HG02852 (cell line): Measurements from ENCODE around the gene RPRML.
"Not testable (repeated sequence)": the region's sequence is repeated elsewhere in the genome, so short reads cannot be mapped to it uniquely, and the experiment has no call there.

ENCODE experiments used
- ATAC-seq: cut with Tn5 transposase; IDR thresholded peaks from one replicate; pipeline ENCODE4 v1.9.1; 2021; ENCODE audit warnings: mild to moderate bottlenecking, moderate library complexity; ENCODE audit not compliant: unreplicated experiment

RPRML gene

DNA sequence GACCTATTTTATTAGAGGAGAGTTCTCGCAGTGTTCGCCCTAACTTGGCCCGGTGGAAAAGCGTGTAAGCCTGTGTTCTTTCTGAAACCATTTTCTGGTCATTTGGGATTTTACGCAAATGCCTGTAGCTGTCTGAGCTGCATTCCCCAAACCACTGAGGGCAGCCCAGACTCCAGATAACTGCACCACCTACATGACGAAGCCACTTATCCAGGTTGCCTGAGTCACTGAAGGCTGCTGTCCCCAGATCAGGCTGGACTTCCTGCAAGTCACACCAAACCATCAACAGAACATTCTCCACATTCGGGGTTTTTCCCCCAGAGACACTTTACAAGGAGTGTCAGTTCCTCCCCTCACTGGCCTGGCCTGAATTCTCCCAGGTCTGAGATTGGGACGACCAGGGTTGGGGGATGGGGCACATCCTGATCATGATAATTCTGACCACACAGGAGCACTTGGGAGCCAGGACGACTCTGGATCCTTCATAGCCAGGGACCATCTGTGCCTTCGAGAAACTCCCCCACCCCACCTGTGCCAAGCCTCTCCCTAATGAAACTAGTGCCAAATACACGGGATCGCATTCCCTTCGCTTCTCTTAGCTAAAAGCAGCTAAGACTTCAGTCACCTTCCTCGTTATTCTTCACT is 2.3 kb downstream of the RPRML start:
- ATAC-seq = no peak

- ATAC-seq = no peak
Observed at GRCh38 chr17:46975287-46975686, 3.8 kb downstream of the RPRML start.

DNA sequence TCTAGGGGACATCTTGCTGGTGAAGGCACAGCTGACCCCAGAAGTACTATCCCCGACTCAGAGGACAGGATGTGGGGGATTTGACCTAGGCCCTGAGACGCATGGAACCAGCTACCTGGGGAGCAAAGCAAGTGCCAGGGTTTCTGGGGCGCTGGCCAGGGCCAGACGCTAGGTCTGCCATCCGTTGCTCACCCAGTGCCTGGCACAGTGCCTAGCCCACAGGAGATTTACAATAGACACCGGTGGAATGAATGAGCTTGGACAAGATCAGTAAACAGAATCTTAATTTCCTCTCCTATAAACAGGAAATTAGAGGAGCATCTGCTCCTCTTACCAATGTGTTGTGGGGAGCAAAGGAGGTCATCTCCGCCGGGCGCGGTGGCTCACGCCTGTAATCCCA is 5.0 kb downstream of the RPRML start:
- ATAC-seq = no peak

DNA sequence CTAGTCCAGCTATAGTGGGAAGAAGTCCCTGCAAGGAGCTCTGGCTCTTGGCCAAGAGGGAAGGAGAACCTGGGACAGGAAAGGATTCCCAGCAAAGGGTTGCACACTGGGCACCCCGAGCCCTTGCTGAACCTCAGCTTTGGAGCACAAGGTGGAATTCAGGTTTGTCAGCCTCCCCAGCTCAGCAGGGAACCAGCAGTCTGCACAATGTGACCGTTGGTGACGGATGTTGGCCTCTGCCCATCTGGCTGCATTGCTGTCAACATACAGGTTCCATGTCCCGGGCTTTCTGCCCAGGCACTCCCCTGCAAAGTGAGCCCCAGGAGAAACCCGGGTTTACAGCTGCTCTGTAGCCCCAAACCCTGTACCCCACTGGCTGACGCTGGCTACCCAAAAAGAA is 6.7 kb downstream of the RPRML start:
- no peak for ATAC-seq

DNA sequence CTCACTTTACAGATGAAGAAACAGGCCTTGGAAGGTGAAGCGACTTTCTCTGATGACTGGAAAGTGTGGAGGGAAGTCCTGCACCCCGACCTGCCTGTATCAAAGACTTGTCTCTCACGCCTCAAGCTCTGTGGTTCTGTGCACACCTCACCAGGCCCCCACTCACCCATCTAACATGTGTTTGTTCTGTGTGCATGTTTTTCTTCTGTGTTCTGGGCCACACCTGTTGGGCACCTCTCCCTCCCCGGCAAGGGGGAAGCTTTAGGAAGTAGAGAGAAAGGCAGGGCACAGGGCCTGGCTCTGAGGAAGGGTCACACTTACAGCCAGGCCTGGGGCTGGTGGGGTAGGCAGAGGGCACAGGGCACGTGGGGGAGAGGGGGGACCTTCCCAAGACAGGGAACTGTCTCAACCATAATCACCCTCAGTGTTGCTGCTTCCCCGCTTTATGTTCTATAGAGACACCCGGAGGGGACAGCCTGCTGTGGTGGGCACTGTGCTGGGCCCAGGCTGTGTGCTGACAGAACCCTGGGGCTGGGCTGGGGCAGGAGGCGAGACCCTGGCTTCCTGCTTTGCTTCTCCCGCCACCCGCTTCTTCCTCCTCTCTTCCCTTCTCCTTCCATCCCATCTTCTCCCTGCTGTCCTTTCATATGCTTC is 7.3 kb downstream of the RPRML start:
- ATAC-seq = no peak

DNA sequence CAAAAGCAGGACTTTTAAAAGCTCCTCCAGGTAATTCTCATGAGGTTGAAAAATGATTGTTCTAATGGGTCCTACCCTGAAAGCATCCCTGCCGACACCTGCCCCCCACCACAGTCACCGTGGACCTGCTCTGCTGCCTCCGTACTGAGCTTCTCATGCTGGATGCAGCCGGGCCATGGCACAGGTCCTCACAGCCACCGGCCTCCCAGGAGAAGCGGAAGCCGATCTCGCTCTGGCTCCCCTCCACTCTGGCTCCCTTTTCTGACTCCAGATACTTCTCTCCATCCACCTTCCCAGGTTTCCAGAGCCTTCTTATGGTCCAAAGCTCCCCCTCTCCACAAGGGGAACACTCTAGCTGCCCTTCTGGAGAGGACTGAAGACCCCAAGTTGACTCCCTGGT is 10.2 kb downstream of the RPRML start:
- no peak for ATAC-seq

DNA sequence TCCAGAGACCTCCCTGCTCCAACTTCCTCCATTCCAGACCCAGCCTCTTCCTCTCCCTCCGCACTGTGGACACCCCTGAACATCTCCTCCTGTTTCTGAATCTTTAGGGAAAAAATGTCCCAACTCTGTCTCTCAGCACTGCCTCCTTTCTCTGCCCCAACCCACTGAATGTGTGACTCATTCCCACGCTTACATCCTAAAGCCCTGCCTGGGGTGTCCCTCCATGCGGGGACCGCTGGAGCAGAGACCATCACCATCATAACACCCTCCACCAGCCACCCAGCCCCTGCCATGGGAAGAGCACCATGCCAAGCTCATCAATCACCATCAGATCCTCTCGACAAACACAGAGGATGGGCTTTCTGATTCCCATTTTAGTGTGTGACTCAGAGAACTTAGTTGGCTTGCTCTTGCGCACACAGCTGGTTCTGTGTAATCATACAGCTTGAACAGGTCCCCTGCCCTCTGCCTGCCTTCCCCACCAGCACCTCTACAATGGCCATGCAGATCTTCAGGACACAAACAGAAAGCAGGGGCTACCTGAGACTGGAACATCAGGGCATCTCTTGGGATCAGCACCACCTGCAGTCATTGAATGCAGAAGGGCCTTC is 10.7 kb downstream of the RPRML start:
- no peak for ATAC-seq

- ATAC-seq = no peak
Observed at GRCh38 chr17:46964315-46965265, 14.5 kb downstream of the RPRML start.

GRCh38 chr17:46963571-46963970 is 15.5 kb downstream of the RPRML start:
- ATAC-seq = no peak

- no peak for ATAC-seq
Observed at GRCh38 chr17:46962374-46962790, 16.7 kb downstream of the RPRML start.

GRCh38 chr17:46960152-46960551 is 18.9 kb downstream of the RPRML start:
- no peak for ATAC-seq

DNA sequence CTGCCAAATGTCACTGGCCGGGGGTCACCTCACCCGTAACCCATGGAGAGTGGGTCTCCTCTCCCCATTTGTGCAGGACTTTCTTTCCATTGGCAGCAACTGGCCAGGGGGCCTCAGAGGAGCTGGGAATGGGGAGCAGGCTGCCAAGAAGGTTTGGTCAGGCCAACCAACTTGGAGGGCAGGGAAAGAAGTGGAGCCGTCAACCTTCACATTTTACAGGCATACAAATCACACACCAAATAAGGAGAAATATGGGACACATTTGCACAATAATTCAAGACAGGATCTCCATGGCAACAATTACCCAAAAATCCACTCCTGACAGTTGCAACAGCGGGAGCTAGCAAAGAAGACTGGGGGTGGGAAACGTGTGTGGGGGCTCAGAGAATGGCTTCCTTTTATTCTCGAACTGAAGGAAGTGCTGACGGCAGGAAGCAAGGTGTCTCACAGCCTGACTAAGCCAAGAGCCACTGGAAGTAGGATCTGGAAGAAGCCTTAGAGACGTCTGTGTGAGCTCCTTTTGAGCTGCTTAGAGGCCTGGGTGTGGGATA is 20.9 kb downstream of the RPRML start:
- ATAC-seq = no peak

DNA sequence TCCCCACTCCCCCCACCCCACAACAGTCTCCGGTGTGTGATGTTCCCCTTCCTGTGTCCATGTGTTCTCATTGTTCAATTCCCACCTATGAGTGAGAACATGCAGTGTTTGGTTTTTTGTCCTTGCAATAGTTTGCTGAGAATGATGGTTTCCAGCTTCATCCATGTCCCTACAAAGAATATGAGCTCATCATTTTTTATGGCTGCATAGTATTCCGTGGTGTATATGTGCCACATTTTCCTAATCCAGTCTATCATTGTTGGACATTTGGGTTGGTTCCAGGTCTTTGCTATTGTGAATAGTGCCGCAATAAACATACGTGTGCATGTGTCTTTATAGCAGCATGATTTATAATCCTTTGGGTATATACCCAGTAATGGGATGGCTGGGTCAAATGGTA is 25.9 kb downstream of the RPRML start:
- not testable (repeated sequence) for ATAC-seq

DNA sequence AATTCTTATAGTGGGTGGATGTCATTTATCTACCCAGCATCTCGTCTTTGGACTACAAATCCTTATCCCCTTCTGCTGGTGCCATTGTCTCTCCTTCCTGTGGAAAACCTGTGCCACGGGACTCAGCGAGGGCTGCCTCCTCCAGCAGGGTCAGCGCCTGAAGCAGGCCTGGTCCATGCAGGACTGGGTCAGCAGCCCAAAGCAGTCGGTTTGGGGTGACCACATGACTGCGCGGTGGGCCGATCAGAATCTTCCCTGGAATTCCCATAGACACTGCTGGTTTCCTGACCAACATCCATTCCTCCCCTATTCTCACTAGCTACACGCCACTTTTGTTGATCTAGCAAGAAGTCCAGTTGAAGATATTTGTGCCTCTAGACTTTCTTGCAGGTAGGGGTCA is 26.9 kb downstream of the RPRML start:
- no peak for ATAC-seq

DNA sequence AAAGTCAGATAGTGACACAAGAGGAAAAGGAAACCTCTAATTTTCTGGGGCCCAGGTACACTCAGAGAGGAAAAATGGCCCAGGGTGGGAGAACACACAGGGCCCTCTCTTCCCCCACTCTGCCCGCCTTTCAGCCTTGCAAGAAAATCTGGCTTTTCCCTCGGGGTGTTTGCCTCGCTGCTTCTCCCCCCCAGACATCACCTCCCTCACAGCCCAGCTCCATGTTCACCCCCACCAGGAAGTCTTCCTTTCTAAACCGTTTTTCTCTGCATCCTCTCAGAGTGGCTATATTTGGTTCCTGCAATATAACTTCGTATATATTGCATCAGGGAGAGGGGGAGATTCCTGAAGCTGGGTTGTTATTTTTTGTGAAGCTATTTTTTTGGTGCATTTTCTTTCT is 27.3 kb downstream of the RPRML start:
- no peak for ATAC-seq

GRCh38 chr17:46950997-46951621 is 27.9 kb downstream of the RPRML start:
- no peak for ATAC-seq

DNA sequence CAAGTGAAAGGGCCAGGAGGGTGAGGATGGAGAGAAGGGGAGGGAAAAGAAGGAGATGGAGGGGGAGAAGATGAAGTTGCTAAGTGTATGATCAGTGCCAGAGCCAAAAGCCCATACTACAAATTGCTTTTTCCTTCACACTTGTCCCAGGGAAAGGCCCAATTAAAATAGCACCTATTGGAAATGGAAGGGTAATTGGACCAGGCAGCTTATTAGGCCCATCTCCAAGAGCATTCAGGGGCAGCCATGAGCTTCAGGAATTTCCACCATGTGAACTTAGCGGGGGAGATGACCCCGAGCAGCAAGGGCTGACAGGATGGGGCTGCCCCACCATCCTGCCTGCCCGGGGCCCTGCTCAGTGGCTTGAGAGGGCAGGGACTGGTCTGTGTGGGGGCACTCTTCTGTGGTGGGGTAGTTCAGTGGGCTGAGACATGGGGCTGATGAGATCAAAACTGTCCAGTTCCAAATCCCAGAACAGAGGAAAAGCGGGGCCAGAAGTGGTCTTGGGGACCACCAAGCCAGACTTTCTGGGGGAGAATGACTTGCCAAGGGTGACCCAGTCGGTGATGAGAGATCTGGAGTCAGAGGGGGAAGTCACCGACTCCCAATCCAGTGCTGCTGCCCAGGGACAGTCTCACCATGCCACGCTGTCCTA is 28.6 kb downstream of the RPRML start:
- ATAC-seq = no peak

DNA sequence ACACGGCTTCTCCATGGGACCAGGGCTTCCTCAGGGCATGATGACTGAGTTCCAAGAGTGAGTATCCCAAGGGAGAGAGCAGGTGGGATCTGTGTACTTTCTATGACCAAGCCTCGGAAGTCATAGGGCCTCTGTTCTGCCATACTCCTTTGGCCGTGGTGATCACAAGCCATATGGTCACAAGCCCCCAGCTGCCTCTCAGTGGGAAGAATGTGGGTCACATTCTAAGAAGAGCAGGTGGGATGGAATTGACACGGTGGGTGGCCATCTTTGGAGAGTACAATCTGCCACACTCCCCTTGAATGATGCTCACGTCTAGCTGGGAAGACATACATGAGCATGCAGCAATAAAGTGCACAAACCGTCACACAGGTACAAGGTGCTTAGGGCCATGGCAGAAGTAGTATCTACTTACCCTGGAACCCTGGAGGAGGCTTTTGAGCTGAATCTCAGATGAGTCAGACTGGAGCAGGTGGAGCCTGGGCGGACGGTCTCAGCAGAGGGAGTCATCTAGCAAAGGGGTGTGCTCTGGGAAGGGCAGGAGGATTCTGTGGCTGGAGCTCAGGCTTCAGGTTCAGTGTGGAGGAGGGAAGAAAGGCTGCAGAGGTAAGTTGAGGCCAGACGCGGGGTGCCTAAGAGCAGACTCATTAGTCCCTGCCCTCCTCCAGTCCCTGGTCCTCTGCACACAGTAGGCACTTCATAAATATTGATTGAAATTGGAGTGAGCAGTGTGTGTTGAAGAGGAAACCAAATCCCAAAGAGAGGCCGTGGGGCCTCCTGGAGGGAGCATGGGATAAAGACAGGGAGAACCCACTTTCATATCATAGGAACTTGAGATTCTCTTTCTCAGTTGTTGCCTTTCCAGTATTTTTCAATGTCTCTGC is 29.5 kb downstream of the RPRML start:
- ATAC-seq = no peak

GRCh38 chr17:46948544-46948943 is 30.5 kb downstream of the RPRML start:
- no peak for ATAC-seq
